Measurements from ENCODE around the gene MYPOP. TPM values are rescaled to one million over a fixed set of nuclear protein-coding genes. Genes with fewer than 3 reads are reported as not detected.

The MYPOP gene
- total and polyA plus RNA-seq, 2 of the 13 experiments (the other 11 are each of a cell fraction or from before 2014, with no cell fraction given) = 2.3 to 2.7 TPM

DNA sequence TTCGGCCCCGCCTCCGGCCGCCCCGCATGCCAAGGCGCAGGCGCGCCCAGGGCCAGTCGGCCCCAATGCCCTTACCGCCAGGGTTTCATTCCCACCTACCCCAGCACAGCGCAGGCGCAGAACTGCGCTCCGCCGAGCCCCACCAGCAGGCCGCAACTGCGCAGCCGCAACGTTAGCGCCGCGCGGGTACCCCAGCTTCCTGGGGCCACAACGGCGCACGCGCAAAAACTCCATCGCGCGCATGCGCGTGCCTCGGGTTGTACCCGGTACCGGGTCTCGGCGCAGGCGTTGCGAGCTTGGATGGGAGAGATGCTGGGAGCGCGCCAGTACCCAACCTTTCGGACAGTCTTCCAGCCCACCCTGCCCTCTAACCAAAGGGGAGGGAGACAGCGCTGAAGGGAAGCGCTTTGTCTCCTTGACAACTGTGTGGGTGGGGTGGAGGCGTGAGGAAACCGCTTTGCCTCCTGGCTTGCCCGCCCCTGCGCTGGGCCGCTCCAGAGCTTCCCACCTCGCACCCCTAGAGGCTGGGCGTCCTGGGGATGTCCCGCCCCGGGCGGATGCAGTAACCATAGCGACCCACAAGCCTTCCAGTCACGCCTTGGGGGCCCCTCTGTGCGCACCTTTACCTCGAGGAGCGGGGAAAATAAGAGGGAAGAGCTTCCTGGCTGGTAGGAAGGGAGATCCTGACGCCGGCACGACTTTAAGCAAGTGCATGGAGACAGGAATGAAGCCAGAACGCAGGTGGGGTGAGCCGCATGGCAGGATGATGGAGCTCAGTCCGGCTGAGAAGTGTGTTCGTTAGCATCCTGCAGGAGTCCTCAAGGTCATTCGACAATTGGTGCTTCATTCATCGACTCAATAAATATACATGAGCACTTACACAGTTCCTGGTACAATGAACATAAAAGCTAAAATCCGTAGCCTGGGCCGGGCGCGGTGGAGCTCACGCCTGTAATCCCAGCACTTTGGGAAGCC, 525 bp upstream of the MYPOP start (continued):
- TF ChIP-seq, protein P1, sequence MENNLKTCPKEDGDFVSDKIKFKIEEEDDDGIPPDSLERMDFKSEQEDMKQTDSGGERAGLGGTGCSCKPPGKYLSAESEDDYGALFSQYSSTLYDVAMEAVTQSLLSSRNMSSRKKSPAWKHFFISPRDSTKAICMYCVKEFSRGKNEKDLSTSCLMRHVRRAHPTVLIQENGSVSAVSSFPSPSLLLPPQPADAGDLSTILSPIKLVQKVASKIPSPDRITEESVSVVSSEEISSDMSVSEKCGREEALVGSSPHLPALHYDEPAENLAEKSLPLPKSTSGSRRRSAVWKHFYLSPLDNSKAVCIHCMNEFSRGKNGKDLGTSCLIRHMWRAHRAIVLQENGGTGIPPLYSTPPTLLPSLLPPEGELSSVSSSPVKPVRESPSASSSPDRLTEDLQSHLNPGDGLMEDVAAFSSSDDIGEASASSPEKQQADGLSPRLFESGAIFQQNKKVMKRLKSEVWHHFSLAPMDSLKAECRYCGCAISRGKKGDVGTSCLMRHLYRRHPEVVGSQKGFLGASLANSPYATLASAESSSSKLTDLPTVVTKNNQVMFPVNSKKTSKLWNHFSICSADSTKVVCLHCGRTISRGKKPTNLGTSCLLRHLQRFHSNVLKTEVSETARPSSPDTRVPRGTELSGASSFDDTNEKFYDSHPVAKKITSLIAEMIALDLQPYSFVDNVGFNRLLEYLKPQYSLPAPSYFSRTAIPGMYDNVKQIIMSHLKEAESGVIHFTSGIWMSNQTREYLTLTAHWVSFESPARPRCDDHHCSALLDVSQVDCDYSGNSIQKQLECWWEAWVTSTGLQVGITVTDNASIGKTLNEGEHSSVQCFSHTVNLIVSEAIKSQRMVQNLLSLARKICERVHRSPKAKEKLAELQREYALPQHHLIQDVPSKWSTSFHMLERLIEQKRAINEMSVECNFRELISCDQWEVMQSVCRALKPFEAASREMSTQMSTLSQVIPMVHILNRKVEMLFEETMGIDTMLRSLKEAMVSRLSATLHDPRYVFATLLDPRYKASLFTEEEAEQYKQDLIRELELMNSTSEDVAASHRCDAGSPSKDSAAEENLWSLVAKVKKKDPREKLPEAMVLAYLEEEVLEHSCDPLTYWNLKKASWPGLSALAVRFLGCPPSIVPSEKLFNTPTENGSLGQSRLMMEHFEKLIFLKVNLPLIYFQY (CRISPR knock-in tag; IDR thresholded peaks at IDR 0.05; ENCODE audit: borderline replicate concordance) = no peak; the same call in 1 of the 2 replicates
- TF ChIP-seq BCL6 (CRISPR knock-in tag; IDR thresholded peaks at IDR 0.05) (0 out of 2 replicates have a peak, but pooled peaks have one; percentile 6), U2AF2 (IDR thresholded peaks at IDR 0.05; ENCODE audit: low read depth, low read length) (0 out of 2 replicates have a peak, but pooled peaks have one; percentile 24), ZNF441 (CRISPR knock-in tag; IDR thresholded peaks at IDR 0.05; ENCODE audit: borderline replicate concordance) (no peak), PHF8 (CRISPR knock-in tag; IDR thresholded peaks at IDR 0.05) (peak; percentile 82), ZNF205 (CRISPR knock-in tag; IDR thresholded peaks at IDR 0.05) (peak; percentile 47; the same call in 1 of the 2 replicates), ZNF260 (CRISPR knock-in tag; IDR thresholded peaks at IDR 0.05; ENCODE audit: borderline replicate concordance, low read depth) (no peak), ATF7-NPFF (CRISPR knock-in tag; IDR thresholded peaks at IDR 0.05; ENCODE audit: low read depth) (no peak), SMAD9 (CRISPR knock-in tag; IDR thresholded peaks at IDR 0.05) (0 out of 2 replicates have a peak, but pooled peaks have one; percentile 38), ZNF44 (CRISPR knock-in tag; IDR thresholded peaks at IDR 0.05) (no peak), ZSCAN31 (CRISPR knock-in tag; IDR thresholded peaks at IDR 0.05; ENCODE audit: low read depth) (no peak), EED (CRISPR knock-in tag; IDR thresholded peaks at IDR 0.05) (no peak), FOXK1 (CRISPR knock-in tag; IDR thresholded peaks at IDR 0.05; ENCODE audit: borderline replicate concordance, low read depth) (no peak)
- TF ChIP-seq, protein P2, sequence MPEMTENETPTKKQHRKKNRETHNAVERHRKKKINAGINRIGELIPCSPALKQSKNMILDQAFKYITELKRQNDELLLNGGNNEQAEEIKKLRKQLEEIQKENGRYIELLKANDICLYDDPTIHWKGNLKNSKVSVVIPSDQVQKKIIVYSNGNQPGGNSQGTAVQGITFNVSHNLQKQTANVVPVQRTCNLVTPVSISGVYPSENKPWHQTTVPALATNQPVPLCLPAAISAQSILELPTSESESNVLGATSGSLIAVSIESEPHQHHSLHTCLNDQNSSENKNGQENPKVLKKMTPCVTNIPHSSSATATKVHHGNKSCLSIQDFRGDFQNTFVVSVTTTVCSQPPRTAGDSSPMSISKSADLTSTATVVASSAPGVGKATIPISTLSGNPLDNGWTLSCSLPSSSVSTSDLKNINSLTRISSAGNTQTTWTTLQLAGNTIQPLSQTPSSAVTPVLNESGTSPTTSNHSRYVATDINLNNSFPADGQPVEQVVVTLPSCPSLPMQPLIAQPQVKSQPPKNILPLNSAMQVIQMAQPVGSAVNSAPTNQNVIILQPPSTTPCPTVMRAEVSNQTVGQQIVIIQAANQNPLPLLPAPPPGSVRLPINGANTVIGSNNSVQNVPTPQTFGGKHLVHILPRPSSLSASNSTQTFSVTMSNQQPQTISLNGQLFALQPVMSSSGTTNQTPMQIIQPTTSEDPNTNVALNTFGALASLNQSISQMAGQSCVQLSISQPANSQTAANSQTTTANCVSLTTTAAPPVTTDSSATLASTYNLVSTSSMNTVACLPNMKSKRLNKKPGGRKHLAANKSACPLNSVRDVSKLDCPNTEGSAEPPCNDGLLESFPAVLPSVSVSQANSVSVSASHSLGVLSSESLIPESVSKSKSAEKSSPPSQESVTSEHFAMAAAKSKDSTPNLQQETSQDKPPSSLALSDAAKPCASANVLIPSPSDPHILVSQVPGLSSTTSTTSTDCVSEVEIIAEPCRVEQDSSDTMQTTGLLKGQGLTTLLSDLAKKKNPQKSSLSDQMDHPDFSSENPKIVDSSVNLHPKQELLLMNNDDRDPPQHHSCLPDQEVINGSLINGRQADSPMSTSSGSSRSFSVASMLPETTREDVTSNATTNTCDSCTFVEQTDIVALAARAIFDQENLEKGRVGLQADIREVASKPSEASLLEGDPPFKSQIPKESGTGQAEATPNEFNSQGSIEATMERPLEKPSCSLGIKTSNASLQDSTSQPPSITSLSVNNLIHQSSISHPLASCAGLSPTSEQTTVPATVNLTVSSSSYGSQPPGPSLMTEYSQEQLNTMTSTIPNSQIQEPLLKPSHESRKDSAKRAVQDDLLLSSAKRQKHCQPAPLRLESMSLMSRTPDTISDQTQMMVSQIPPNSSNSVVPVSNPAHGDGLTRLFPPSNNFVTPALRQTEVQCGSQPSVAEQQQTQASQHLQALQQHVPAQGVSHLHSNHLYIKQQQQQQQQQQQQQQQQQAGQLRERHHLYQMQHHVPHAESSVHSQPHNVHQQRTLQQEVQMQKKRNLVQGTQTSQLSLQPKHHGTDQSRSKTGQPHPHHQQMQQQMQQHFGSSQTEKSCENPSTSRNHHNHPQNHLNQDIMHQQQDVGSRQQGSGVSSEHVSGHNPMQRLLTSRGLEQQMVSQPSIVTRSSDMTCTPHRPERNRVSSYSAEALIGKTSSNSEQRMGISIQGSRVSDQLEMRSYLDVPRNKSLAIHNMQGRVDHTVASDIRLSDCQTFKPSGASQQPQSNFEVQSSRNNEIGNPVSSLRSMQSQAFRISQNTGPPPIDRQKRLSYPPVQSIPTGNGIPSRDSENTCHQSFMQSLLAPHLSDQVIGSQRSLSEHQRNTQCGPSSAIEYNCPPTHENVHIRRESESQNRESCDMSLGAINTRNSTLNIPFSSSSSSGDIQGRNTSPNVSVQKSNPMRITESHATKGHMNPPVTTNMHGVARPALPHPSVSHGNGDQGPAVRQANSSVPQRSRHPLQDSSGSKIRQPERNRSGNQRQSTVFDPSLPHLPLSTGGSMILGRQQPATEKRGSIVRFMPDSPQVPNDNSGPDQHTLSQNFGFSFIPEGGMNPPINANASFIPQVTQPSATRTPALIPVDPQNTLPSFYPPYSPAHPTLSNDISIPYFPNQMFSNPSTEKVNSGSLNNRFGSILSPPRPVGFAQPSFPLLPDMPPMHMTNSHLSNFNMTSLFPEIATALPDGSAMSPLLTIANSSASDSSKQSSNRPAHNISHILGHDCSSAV (CRISPR knock-in tag; IDR thresholded peaks at IDR 0.05; ENCODE audit: borderline replicate concordance) = no peak
